A549 (cell line): ENCODE measurements around the gene ARF4. TPM values are rescaled to one million over a fixed set of nuclear protein-coding genes. Genes with fewer than 3 reads are reported as not detected.

Experiments
- ATAC-seq, 2 experiments: fragments of 200-7000 bp in 1 of 2; fragments of >200 bp in 1 of 2; cut with Nextera tagmentation in 1 of 2; cut with Tn5 transposase in 1 of 2; 3 replicates each; pipeline versions ENCODE4 v1.8.0 to v1.9.1; 2018 to 2020; ENCODE audit warnings: mild to moderate bottlenecking in 1 of 2, moderate library complexity in 1 of 2
- CTCF ChIA-PET: fragments of 300-600 bp; sonication (Branson Sonifier 250); formaldehyde crosslinking; extraction: SDS; loops from one replicate; lab custom pipeline; 2021; ENCODE audit warnings: antibody characterized with exemption, inconsistent platforms; lab: Yijun Ruan, JAX
- POLR2A ChIA-PET: fragments of 350-600 bp; formaldehyde crosslinking; extraction: SDS; loops from one replicate; lab custom pipeline; 2021; ENCODE audit warnings: antibody characterized with exemption, inconsistent platforms; lab: Yijun Ruan, JAX
- DNase-seq, 2 experiments: peaks; one replicate each; pipeline versions ENCODE4 v3.0.0 to v3.0.0-alpha.2; 2011 to 2016; ENCODE audit warnings: low read depth in 1 of 2, low spot score in 1 of 2
- FAIRE-seq: peaks from 2 replicates; lab custom pipeline; 2011; peaks lifted over from hg19 to GRCh38; lab: Jason Lieb, UNC
- H3K27ac ChIP-seq, 2 experiments: fragments of >200 bp; sonication (Bioruptor Twin); formaldehyde crosslinking; 3 replicates each; pipeline ENCODE4 v1.5.1; 2016 to 2017
- H3K4me1 ChIP-seq: fragments of >200 bp; sonication (Bioruptor Twin); formaldehyde crosslinking; 3 replicates; pipeline ENCODE4 v1.6.1; 2016
- H3K4me2 ChIP-seq: fragments of >200 bp; sonication (Bioruptor Twin); formaldehyde crosslinking; 3 replicates; pipeline ENCODE4 v1.6.1; 2016
- H3K4me3 ChIP-seq: fragments of >200 bp; sonication (Bioruptor Twin); formaldehyde crosslinking; 3 replicates; pipeline ENCODE4 v1.5.1; 2016
- H3K9me3 ChIP-seq: fragments of >200 bp; sonication (Bioruptor Twin); formaldehyde crosslinking; 3 replicates; pipeline ENCODE4 v1.6.1; 2016
- ATOH8 ChIP-seq: fragments of 250-450 bp; sonication (Bioruptor Pico); IDR thresholded peaks from 2 replicates; pipeline ENCODE4 v1.5.0; 2020; ENCODE audit warnings: low read depth, mild to moderate bottlenecking, moderate library complexity
- BHLHE40 ChIP-seq: IDR thresholded peaks from 2 replicates; pipeline ENCODE4 v1.6.1; 2012; ENCODE audit warnings: low read depth, low read length, inconsistent platforms
- CBX2 ChIP-seq: fragments of 200-600 bp; sonication (generic); IDR thresholded peaks from 2 replicates; pipeline ENCODE4 v1.6.1; 2016; ENCODE audit warnings: low read depth, mild to moderate bottlenecking, borderline replicate concordance
- CEBPB ChIP-seq, 2 experiments: fragments of >200 bp in 1 of 2; sonication (Bioruptor Twin) in 1 of 2; formaldehyde crosslinking in 1 of 2; IDR thresholded peaks; 2 replicates each; pipeline ENCODE4 v1.6.1; 2012 to 2016
- CHD2 ChIP-seq: fragments of 150-350 bp; IDR thresholded peaks from 2 replicates; pipeline ENCODE4 v1.6.1; 2014; ENCODE audit warnings: low read length; ENCODE audit not compliant: partially characterized antibody
- CHD4 ChIP-seq: fragments of 200-600 bp; sonication (generic); IDR thresholded peaks from 2 replicates; pipeline ENCODE4 v1.6.1; 2016; ENCODE audit warnings: antibody characterized with exemption, mild to moderate bottlenecking, borderline replicate concordance
- CTCF ChIP-seq: fragments of >200 bp; sonication (Bioruptor Twin); formaldehyde crosslinking; IDR thresholded peaks from 3 replicates; pipeline ENCODE4 v1.5.1; 2016
- E2F6 ChIP-seq: IDR thresholded peaks from 2 replicates; pipeline ENCODE4 v1.6.1; 2012; ENCODE audit warnings: low read depth, borderline replicate concordance
- EHF ChIP-seq: fragments of 250-450 bp; sonication (Bioruptor Pico); IDR thresholded peaks from 2 replicates; pipeline ENCODE4 v1.5.0; 2020; ENCODE audit warnings: mild to moderate bottlenecking
- EHMT2 ChIP-seq: fragments of 200-600 bp; sonication (generic); IDR thresholded peaks from 2 replicates; pipeline ENCODE4 v1.6.1; 2016; ENCODE audit warnings: antibody characterized with exemption, low read depth, mild to moderate bottlenecking, moderate library complexity
- ELK1 ChIP-seq: fragments of 150-350 bp; IDR thresholded peaks from 2 replicates; pipeline ENCODE4 v1.6.1; 2014; ENCODE audit warnings: low read depth, mild to moderate bottlenecking, low read length
- EP300 ChIP-seq, 2 experiments: fragments of >200 bp; sonication (Bioruptor Twin); formaldehyde crosslinking; IDR thresholded peaks; 2 replicates in 1 of 2; 3 replicates in 1 of 2; pipeline ENCODE4 v1.6.1; 2016 to 2017
- ESRRA ChIP-seq: fragments of 150-350 bp; IDR thresholded peaks from 2 replicates; pipeline ENCODE4 v1.6.1; 2014; ENCODE audit warnings: mild to moderate bottlenecking, low read length, borderline replicate concordance
- FOSL2 ChIP-seq, 2 experiments: fragments of 450-650 bp in 1 of 2; fragments of >200 bp in 1 of 2; sonication (Bioruptor Twin) in 1 of 2; formaldehyde crosslinking; IDR thresholded peaks; 2 replicates each; pipeline versions ENCODE4 v1.5.0 to v1.6.1; 2016 to 2020; ENCODE audit warnings: mild to moderate bottlenecking in 1 of 2, moderate library complexity in 1 of 2
- FOXS1 ChIP-seq: fragments of 250-450 bp; sonication (Bioruptor Pico); IDR thresholded peaks from 2 replicates; pipeline ENCODE4 v1.5.0; 2020; ENCODE audit warnings: mild to moderate bottlenecking, moderate library complexity
- HDAC2 ChIP-seq: fragments of 200-600 bp; sonication (generic); IDR thresholded peaks from 2 replicates; pipeline ENCODE4 v1.6.1; 2016
- HOXA7 ChIP-seq: fragments of 250-450 bp; sonication (Bioruptor Pico); IDR thresholded peaks from 2 replicates; pipeline ENCODE4 v1.5.0; 2020; ENCODE audit warnings: mild to moderate bottlenecking, moderate library complexity
- HOXB13 ChIP-seq: fragments of 250-450 bp; sonication (Bioruptor Pico); IDR thresholded peaks from 2 replicates; pipeline ENCODE4 v1.5.0; 2020; ENCODE audit warnings: low read depth, mild to moderate bottlenecking, moderate library complexity
- JUN ChIP-seq, 2 experiments: fragments of >200 bp; sonication (Bioruptor Twin); formaldehyde crosslinking; IDR thresholded peaks; 2 replicates in 1 of 2; 3 replicates in 1 of 2; pipeline ENCODE4 v1.6.1; 2016 to 2017
- JUNB ChIP-seq: fragments of >200 bp; sonication (Bioruptor Twin); formaldehyde crosslinking; IDR thresholded peaks from 2 replicates; pipeline ENCODE4 v1.6.1; 2016
- KDM1A ChIP-seq: fragments of 200-600 bp; sonication (generic); IDR thresholded peaks from 2 replicates; pipeline ENCODE4 v1.6.1; 2016; ENCODE audit warnings: low read depth, mild to moderate bottlenecking
- MAFK ChIP-seq: fragments of 450-650 bp; IDR thresholded peaks from 2 replicates; pipeline ENCODE4 v1.6.1; 2014; ENCODE audit not compliant: partially characterized antibody
- NR3C1 ChIP-seq: fragments of >200 bp; sonication (Bioruptor Twin); formaldehyde crosslinking; IDR thresholded peaks from 3 replicates; pipeline ENCODE4 v1.6.1; 2017
- PBX3 ChIP-seq: IDR thresholded peaks from 2 replicates; pipeline ENCODE4 v1.6.1; 2012
- POLR2A ChIP-seq: IDR thresholded peaks from 2 replicates; pipeline ENCODE4 v1.6.1; 2012; ENCODE audit warnings: mild to moderate bottlenecking, low read length
- RARB ChIP-seq: fragments of 250-450 bp; sonication (Bioruptor Pico); IDR thresholded peaks from 2 replicates; pipeline ENCODE4 v1.8.0; 2021; ENCODE audit warnings: mild to moderate bottlenecking, moderate library complexity
- RNF2 ChIP-seq: fragments of 200-600 bp; sonication (generic); IDR thresholded peaks from 2 replicates; pipeline ENCODE4 v1.6.1; 2016; ENCODE audit warnings: low read depth, mild to moderate bottlenecking, antibody characterized with exemption, moderate library complexity, borderline replicate concordance
- SMC3 ChIP-seq: fragments of >200 bp; sonication (Bioruptor Twin); formaldehyde crosslinking; IDR thresholded peaks from 3 replicates; pipeline ENCODE4 v1.6.1; 2018; ENCODE audit warnings: inconsistent platforms
- SREBF2 ChIP-seq: fragments of 450-650 bp; IDR thresholded peaks from 2 replicates; pipeline ENCODE4 v1.6.1; 2014; ENCODE audit warnings: mild to moderate bottlenecking, moderate library complexity
- TFCP2L1 ChIP-seq: fragments of 250-450 bp; sonication (Bioruptor Pico); IDR thresholded peaks from 2 replicates; pipeline ENCODE4 v1.5.0; 2021; ENCODE audit warnings: mild to moderate bottlenecking
- TP53 ChIP-seq: fragments of 250-450 bp; sonication (Bioruptor Pico); IDR thresholded peaks from 2 replicates; pipeline ENCODE4 v1.5.0; 2021; ENCODE audit warnings: mild to moderate bottlenecking, moderate library complexity
- USF2 ChIP-seq: fragments of 450-650 bp; IDR thresholded peaks from 2 replicates; pipeline ENCODE4 v1.6.1; 2014; ENCODE audit warnings: antibody characterized with exemption
- ZFP36 ChIP-seq: fragments of 450-650 bp; IDR thresholded peaks from 2 replicates; pipeline ENCODE4 v1.6.1; 2014; ENCODE audit warnings: borderline replicate concordance; ENCODE audit not compliant: partially characterized antibody
- WGBS: methylation state at CpG from one replicate; pipeline ENCODE4 v1.1.6; 2017; ENCODE audit errors: missing lambda C conversion rate; 5-methylcytosine and 5-hydroxymethylcytosine counted together
- polyA minus RNA-seq: library from RNA; depleted of rRNA, polyadenylated mRNA; stranded (reverse); fragments of >200 nt; gene quantifications from 2 replicates; pipeline ENCODE4 v1.2.3, GENCODE V29; 2011; rRNA and poly(A)+ RNA removed
- polyA plus RNA-seq, 4 experiments: library from polyadenylated mRNA; depleted of rRNA in 3 of 4; stranded (reverse); fragments of >200 nt; fragmentation: RNase III in 1 of 4; extraction: RNeasy Plus Mini Kit Qiagen cat#74134 plus additional on column Dnase treatment in 1 of 4; gene quantifications; 2 replicates in 3 of 4; 3 replicates in 1 of 4; pipeline ENCODE4 v1.2.3, GENCODE V29; 2011 to 2017
- TF ChIP-seq, protein P1 (sequence below): IDR thresholded peaks from 2 replicates; pipeline ENCODE4 v1.6.1; 2012

The ARF4 gene
- polyA plus RNA-seq (2011; rRNA removed) (222 and 262 TPM in 2 replicates), polyA plus RNA-seq (2017; fragmentation: RNase III; extraction: RNeasy Plus Mini Kit Qiagen cat#74134 plus additional on column Dnase treatment) (129 to 136 TPM (median 133 TPM) in 3 replicates), polyA minus RNA-seq (209 and 300 TPM in 2 replicates)
- polyA plus RNA-seq (2012; cell fraction: cytosol; rRNA removed), result 60.4 and 75.3 TPM in 2 replicates
- polyA plus RNA-seq (2012; cell fraction: nucleus; rRNA removed), result 63.8 and 68.3 TPM in 2 replicates

DNA sequence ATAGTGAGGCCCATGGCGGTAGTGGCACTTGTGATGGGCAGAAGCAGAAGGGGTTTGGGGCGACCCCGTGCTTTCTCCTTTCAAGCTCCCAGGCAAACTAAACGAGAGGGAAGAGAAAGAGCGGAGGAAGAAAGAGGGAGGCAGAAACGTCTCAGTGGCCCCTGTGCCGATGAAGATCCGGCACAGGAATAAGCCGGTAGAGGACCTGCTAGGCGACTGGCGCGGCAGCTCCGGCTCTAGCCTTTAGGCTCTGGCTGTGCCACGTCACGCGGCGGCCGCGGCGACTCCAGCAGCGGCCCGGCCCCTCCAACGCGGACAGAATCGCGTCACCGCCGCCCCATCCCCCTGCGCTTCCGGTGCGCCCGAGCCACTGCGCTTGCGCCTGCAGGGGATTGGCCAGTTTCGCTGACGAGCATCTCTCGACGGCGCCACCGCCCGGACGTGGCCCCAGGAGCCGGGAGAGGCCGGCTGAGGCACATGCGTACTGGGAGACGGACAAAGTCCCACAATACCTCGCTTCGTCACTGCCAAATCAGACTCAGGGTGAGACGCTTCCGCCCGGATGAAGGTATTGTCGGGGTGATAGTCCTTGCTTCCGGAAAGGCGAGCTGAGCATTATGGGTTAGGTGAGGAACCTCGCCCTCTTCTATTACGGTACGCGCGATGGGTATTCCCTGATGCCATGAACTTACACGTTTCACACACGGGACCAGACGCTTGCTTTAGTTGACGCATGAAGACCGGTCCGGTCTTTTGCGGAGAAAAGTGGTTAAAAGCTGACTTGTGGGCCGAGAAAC lies at the start of gene ARF4:
TSS of gene ARF4 (minus strand) at position 218 of the 797 bp plus-strand sequence. CDS start at position 14, 204 bp downstream.
- no peak for FAIRE-seq
- WGBS, result 2% methylated on average over 40 of the region's 67 CpGs
- CTCF ChIA-PET, result interaction anchor here (1.2 to 1.3 kb wide), 2 partner anchors 19 to 259 kb away, joined by 3 to 6 read pairs; no protein-coding TSS in a partner anchor
- TF ChIP-seq ATOH8 (CRISPR knock-in tag) (0 out of 2 replicates have a peak, but pooled peaks have one; percentile 13), KDM1A (no peak), EP300 (IDR thresholded peaks at IDR 0.05) (no peak), CHD4 (no peak), HDAC2 (no peak), SREBF2 (no peak), CEBPB (IDR thresholded peaks at IDR 0.05) (no peak), FOSL2 (IDR thresholded peaks at IDR 0.05) (no peak), FOSL2 (CRISPR knock-in tag; IDR thresholded peaks at IDR 0.05) (peak; percentile 23; the same call in 1 of the 2 replicates), CTCF (no peak; the same call in 2 of the 3 replicates), NR3C1 (no peak), EHMT2 (no peak), PBX3 (no peak), CBX2 (no peak), RARB (no peak), HOXA7 (CRISPR knock-in tag) (no peak), SMC3 (no peak), ZFP36 (no peak), MAFK (peak; percentile 93), BHLHE40 (no peak), USF2 (no peak), JUNB (no peak), TP53 (0 out of 2 replicates have a peak, but pooled peaks have one; percentile 68), FOXS1 (CRISPR knock-in tag) (no peak), E2F6 (peak; percentile 80), JUN (IDR thresholded peaks at IDR 0.05) (peak; percentile 61 to 66; a peak in 3 of 5 replicates), ESRRA (no peak), POLR2A (peak; percentile 78), CHD2 (peak; percentile 20), HOXB13 (no peak), ELK1 (0 out of 2 replicates have a peak, but pooled peaks have one; percentile 50), EHF (CRISPR knock-in tag) (no peak), RNF2 (no peak), TFCP2L1 (CRISPR knock-in tag) (no peak)
- TF ChIP-seq, protein P1, sequence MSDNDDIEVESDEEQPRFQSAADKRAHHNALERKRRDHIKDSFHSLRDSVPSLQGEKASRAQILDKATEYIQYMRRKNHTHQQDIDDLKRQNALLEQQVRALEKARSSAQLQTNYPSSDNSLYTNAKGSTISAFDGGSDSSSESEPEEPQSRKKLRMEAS, result peak; percentile 89

More for the DNA sequence above, at the start of gene ARF4:
- POLR2A ChIA-PET, result interaction anchor here (0.5 to 2.7 kb wide), 8 partner anchors 31 to 916 kb away, joined by 3 to 17 read pairs (median 3); partner anchors contain the start of genes DENND6A, PDE12 and SLMAP
- Histone ChIP-seq H3K4me3 (peak within 1 kb of the TSS; percentile 84), H3K27ac (peak within 1 kb of the TSS; percentile 89 to 96), H3K4me1 (peaks cover 21% of the 10 kb centered on the region; the same call in 2 of the 3 replicates), H3K9me3 (no peaks in the 10 kb centered on the region), H3K4me2 (peak within 1 kb of the TSS; percentile 74)
- DNase-seq (peak; percentile 96 to 99), ATAC-seq (peak; percentile 94)
